Middle frontal gyrus (tissue), 1 donor: ENCODE measurements around the gene JARID2.

Source experiments
- DNase-seq: peaks from one replicate; pipeline ENCODE4 v3.0.0-alpha.2; 2015; ENCODE audit warnings: low spot score; ENCODE audit errors: extremely low spot score

Gene JARID2

GRCh38 chr6:15436451-15436850, 190.6 kb downstream of the JARID2 start:
- no peak for DNase-seq

GRCh38 chr6:15437090-15437635, 191.3 kb downstream of the JARID2 start:
- no peak for DNase-seq

- DNase-seq = no peak
These were observed 193.6 kb downstream of the JARID2 start for GRCh38 chr6:15439410-15440025.

DNA sequence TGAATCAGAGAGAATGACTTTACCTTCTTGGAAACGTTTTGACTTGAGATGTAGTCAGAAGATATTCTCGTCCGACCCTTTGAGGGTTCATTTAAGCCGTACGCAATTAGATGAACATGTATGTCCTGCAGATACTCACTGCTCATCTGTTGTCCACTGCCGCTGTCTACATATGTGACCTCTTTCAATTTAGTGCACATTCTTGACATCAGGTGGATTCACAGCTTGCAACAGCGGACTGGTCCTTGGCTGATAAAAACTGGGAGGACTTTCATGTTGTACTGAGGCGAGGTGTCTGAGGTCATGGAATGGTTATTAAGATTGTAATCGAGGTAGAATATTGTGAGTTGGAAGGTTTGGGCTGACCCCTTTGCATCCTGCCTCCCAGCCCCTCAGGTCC, 194.2 kb downstream of the JARID2 start:
- no peak for DNase-seq

DNA sequence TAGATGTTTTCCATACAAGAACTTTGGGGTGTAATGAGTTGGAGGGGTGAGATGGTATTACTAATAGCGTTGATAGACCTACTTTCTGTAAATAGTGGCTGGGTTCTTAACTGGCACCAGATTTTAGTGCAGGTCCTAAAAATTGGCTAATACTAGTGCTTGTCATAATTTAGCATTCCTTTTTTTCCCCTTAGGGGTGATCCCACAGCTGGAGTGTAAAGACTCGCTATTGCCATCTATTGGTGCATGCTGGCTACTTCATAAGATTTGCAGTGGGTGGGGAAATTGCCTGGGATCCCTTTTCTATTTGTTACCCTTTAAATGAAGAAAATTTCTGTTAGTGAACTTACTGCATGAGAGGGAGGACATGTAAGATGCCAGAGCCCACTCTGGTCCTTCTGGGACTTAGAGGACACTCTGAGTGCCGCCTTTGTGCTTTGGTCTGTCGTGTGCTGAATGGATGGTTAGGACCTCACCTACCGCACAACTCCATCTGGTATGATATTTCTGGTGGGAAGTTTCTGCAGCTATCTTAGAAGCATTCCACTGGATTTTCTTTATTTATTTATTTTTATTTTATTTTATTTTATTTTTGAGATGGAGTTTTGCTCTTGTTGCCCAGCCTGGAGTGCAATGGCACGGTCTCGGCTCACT, 195.5 kb downstream of the JARID2 start:
- DNase-seq = no peak

GRCh38 chr6:15441981-15442380, 196.1 kb downstream of the JARID2 start:
- no peak for DNase-seq

DNA sequence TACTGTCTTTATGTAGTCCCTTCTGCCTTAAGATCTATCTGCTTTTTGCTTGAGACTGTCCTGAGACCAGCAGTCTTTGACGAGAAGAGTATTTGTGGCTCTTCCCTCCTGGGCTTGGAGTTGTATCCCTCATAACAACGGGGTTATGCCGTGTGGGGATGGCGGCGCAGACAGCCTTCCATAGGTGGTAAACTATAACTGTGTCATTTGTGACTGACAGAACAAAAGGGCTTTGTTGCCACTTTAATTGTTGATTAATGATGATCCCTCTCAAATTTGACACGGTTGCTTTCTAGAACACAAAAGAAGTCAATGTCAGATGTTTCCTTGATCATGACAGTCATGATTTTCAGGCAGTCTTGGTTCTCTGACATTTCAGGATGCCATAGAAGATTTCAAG, 196.6 kb downstream of the JARID2 start:
- DNase-seq = no peak

DNA sequence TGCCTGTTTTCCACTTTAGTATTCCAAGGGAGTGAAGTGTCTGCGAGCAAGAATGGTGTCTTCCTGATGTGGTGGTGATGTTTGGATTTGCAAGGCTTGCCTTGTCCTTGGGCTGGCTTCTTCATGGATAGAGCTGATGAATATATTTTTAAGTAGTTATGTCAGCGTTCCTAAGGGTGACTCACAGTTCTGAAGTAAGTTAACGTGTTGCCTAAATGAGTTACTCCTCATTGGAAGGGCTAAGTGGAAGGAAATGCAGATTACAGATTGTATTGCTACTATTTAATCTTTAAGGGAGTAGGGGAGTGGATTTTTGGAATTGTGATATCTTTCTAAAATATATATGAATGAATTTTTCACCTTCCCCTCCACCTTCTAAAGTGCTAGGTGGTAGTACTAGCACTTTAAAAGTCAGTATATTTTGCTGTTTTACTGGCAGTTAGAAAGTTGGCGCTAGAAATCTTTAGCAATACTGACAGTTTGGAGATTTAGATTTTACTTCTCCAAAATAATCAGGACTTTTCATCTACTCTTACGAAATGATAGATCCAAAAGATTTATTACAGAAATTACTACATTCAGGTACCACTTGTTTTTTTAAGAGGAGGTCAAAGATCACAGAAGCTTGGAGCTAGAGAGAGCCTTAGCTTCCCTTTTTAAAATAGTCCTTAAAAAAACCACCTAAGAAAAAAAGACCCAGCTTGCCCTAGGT, 197.4 kb downstream of the JARID2 start:
- no peak for DNase-seq

GRCh38 chr6:15444081-15444731, 198.3 kb downstream of the JARID2 start:
- DNase-seq = no peak

DNA sequence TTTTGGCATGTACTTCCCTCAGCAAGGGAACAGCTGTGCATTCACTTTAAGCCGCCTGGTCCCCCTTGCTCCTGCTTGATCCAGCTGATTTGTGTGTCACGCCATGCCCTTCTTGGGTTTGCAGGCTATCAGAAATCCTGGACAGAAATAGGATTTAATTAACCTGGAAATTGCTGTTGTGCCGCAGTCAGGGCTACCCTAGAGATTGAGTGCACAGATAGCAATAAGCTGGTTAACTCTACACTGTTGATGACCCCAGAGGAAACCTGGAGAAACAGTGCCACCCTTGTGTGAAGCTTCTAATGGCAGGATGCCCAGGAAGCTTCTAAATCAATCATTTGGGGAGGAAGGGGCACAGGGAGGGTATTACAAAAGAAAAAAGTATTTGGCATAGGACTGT, 199.0 kb downstream of the JARID2 start:
- no peak for DNase-seq

DNA sequence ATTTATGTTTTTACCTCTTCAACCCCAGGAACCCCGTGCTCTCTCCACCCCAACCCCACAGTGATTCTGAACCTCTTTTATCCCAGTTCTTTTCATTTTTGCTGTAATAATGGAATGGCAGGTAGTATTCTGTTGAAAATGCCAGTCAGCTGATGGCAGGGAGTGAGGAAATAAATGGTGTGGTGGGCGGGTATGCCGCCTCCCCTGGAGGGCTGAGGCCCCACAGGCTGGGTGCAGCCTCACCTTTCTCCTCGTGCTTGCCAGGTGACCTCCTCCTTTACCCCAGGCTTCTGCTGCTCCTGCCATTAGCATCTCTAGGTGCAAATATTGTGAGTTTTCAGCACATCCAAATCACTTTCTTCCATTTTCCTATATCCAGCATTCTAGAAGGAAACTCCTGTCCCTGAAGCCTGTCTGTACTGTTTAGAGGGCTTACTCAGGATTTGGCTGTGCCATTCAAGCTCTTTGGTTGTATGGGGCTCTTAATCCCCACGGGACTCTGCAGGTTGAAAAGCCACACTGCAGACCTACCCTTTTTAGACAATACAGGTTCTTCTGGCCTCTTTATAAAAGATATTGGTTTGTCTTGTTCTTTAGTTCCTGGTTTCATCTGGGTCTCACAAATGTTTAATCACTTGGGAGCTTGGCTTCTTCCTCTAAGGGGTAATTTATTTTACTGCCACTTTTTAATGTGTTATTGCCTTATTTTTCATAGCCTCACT, 201.8 kb downstream of the JARID2 start:
- no peak for DNase-seq

DNA sequence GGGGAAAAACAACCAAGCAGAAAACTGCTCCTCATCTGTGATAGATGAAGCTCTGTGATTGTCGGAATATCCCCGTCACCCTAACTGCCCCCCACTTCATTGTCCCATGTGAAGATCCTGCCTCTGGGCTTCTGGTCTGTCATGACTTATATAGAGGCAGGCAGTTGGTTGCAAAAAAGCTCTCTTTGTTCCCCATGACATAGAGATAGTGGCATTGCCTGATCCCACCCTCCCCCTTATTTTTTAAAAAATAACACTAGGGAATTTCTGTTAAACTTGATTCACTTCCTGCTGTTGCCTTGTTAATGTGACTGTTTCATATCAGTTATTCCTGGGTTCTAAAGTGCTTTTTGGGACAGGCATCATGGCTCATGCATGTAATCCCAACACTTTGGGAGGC, 203.1 kb downstream of the JARID2 start:
- DNase-seq = no peak

DNA sequence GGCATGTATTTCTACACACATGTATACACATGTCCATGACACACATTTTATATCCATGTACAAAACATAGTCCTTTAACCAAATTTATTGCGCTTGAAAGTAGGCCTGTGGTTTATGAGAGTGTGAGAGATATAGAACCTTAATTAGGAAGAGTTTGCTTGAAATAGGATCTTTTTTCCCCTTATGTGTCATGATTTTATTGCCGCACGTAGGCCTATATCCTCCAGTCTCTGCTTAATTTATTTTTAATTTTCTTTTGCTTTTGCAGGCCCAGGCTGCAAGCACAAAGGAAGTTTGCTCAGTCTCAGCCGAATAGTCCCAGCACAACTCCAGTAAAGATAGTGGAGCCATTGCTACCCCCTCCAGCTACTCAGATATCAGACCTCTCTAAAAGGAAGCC, 205.9 kb downstream of the JARID2 start:
- DNase-seq = no peak

GRCh38 chr6:15452182-15452941, 206.5 kb downstream of the JARID2 start:
- DNase-seq = no peak

DNA sequence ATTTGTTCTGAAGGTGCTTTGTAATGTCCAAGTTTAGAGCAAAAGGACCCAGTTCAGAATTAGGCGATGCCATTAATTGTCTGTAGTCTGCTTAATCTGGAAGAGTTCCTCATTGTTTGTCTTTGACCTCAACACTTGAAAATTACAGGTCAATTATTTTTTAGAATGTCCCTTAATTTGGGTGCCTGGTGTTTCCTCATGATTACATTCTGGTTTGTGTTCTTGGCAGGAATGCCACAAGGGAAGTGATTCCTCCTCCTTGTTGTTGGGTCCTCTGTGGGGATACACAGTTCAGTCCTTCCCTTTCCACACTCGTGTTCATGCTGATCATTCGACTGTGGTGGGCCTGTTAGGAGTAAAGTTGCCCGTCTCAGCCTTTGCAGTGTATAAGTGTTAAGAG, 207.3 kb downstream of the JARID2 start:
- DNase-seq = no peak

GRCh38 chr6:15453622-15454021, 207.8 kb downstream of the JARID2 start:
- no peak for DNase-seq

GRCh38 chr6:15456422-15456821, 210.6 kb downstream of the JARID2 start:
- DNase-seq = no peak

DNA sequence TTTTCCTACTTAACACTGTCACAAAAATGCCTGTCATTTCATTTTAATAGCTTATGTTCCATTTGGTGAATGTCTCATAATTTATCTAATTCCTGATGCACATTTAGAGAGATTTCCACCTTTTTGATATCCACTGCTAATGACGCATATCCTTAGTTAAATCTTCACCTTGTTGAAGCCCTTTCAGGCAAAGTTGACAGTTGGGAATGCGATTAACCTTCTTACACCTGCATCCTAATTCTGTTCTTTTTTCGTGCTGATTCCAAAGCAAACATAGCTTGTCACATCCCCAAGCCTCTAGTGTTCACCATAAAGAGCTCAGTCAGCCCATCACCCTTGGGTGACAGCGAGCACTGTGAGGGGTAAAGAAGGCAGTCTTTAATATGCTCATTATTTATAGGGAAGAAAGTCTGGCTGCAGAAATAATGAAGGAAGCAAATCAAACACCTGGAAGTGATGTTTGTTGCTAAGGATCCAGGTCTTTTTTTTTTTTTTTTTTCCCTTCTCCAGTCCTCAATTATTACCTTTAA, 211.3 kb downstream of the JARID2 start:
- DNase-seq = no peak

DNA sequence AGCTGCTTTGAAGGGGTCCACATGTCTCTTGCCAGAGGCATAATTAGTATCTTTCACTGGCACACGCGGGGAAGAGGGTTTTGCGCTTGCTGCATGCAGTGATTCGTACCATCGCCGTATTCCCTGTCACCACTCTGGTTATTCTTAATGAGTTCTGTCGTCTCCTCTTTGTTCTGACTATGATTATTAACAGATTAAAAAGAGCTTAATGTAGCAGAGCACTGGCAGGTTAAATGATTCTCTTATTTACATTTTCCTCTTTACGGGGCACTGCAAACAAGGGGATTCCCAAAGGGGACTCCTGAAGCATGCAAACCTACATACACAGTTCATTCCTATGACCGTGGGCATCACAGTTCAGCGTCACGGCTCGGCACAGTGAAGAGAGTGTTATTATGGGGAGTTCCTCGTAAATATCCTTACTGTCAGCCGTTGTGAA, 212.2 kb downstream of the JARID2 start:
- no peak for DNase-seq

GRCh38 chr6:15460110-15460727, 214.3 kb downstream of the JARID2 start:
- DNase-seq = no peak
